HG02970 (cell line): Measurements from ENCODE around the gene WIPF1.

ENCODE experiments used
- ATAC-seq: cut with Tn5 transposase; IDR thresholded peaks from one replicate; pipeline ENCODE4 v1.9.1; 2021; ENCODE audit warnings: mild to moderate bottlenecking, moderate library complexity, moderate number of reproducible peaks; ENCODE audit not compliant: unreplicated experiment, low FRiP score

Gene WIPF1

GRCh38 chr2:174599310-174599921, 1.8 kb upstream of the WIPF1 start:
- ATAC-seq = no peak

- no peak for ATAC-seq
These were observed 627 bp downstream of the WIPF1 start for GRCh38 chr2:174597009-174597344.

- ATAC-seq = no peak
These were observed 1.7 kb downstream of the WIPF1 start for GRCh38 chr2:174595891-174596397.

GRCh38 chr2:174595116-174595809, 2.3 kb downstream of the WIPF1 start:
- ATAC-seq = no peak

DNA sequence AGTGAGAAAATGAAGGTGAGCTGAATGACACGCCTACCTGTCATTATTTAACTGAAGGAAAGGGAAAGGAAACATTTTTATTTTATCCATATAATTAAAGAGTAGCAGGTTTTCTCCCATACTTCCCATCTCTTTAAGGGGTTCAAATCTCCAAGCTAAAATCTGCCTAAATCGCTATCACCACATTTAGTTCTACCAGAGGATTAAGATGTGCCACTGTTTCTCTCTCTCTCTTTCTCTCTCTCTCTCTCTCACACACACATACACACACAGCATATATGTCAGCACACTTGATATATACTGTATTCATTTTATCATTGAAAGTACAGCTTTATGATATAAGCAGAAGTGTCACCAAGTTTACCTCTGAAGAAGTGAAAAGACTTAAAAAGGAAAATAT, 3.1 kb downstream of the WIPF1 start:
- no peak for ATAC-seq

GRCh38 chr2:174593574-174594203, 3.9 kb downstream of the WIPF1 start:
- peak; percentile 56 for ATAC-seq

GRCh38 chr2:174593041-174593440, 4.6 kb downstream of the WIPF1 start:
- ATAC-seq = no peak

DNA sequence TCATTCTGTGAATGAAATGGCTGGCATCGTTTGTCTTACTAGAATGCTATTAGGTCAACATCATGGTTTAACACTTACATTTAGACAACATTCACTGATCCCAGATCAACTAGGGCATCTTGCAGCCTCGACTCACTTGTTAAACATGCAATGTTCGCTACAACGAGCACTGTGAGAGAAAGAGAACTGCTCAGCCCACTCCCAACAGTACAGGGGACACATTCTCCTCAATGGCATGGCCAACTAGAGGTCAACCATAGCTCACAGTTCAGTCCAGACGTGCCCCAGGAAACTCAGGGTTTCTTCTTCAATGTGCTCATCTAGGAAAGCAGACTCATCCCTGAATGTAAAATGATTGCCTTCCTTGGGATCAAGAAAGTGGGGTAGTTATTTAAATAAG, 5.9 kb downstream of the WIPF1 start:
- no peak for ATAC-seq

DNA sequence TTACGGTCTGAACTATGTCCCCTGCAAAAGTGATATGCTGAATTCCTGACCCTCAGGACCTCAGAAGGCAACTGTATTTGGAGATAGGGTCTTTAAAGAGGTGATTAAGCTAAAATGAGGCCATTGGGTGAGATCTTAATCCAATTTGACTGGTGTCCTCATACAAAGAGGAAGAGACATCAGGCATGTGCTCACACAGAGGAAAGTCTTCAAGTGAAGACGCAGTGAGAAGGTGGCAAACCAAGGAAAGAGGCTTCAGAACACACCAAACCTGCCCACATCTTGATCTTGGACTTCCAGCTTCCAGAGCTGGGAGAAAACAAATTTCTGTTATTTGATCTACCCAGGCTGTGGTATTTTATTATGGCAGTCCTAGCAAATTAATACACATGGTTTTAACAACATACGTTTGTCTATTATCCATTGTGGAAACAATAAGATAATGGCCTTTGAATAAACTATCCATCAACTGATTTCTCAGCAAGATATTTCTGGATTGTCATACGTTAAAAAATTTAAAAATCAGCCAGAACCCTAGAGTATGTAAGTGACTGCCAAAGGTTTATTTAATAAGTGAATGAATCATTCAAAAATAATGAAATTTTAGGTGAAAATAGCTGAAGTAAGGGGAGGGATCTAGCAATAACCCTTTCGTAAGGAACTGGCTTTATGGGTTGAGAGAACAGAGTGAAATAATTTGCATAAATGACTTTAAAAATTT, 6.5 kb downstream of the WIPF1 start:
- ATAC-seq = no peak

- no peak for ATAC-seq
These were observed 7.3 kb downstream of the WIPF1 start for GRCh38 chr2:174590346-174590745.

GRCh38 chr2:174589334-174589733, 8.3 kb downstream of the WIPF1 start:
- no peak for ATAC-seq

- ATAC-seq = no peak
These were observed 9.1 kb downstream of the WIPF1 start for GRCh38 chr2:174588463-174588862.

GRCh38 chr2:174587579-174587978, 10.0 kb downstream of the WIPF1 start:
- no peak for ATAC-seq

DNA sequence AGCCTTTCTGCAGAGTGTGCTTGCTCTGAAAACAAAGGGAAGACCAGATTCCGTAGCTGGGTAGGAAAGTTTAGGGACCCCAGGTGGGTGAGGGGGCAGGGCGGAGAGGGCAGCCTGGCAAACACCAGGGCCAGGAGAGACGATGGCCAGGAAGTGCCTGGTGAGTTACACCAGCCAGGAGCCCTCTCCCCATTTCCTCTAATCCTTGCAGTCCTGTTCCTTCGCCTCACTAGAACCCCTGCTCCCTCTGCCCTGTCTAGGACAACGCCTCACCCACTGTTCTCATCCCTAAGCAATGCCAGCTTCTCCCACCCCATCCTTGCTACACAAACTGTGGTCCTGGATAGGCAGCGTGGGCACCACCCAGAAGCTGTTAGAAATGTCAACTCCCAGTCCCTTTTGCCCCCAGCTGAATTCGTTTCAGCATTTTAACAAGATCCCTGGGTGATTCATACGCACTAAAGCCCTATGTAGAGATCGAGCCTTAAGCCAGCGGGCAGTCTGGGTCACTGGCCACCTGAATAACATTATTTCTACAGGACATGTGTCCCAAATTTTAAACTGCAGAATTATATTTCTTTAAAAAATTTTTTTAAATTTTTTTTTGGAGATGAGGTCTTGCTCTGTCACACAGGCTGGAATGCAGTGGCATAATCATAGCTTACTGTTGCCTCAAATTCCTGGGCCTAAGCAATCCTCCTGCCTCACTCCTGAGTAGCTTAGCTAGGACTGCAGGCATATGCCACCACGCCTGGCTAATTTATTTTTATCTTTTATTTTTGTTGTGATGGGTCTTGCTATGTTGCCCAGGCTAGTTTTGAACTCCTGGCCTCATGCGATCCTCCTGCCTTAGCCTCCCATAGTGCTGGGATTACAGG, 10.9 kb downstream of the WIPF1 start:
- no peak for ATAC-seq

- ATAC-seq = no peak
These were observed 11.8 kb downstream of the WIPF1 start for GRCh38 chr2:174585657-174586252.

- no peak for ATAC-seq
These were observed 12.5 kb downstream of the WIPF1 start for GRCh38 chr2:174585146-174585545.

DNA sequence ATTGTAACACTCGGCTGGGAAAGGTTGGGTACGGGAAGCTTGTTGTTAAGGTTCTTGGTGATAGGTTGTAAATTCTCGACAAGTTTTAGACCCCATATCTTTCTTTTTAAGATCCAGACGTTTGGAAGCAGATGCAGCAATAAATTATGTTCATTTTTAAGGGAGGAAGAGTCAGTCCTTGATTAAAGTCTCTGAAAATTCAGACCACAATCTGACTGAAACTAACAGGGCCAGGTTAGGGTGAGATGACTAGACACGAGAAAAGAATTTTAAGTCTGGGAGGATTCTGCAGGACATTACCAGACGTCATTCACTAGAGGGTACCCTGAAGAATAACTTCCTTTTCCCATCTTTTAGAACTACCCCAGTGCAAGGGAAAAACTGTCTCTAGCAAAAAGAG, 16.1 kb downstream of the WIPF1 start:
- ATAC-seq = no peak

- ATAC-seq = no peak
These were observed 16.7 kb downstream of the WIPF1 start for GRCh38 chr2:174580951-174581350.

DNA sequence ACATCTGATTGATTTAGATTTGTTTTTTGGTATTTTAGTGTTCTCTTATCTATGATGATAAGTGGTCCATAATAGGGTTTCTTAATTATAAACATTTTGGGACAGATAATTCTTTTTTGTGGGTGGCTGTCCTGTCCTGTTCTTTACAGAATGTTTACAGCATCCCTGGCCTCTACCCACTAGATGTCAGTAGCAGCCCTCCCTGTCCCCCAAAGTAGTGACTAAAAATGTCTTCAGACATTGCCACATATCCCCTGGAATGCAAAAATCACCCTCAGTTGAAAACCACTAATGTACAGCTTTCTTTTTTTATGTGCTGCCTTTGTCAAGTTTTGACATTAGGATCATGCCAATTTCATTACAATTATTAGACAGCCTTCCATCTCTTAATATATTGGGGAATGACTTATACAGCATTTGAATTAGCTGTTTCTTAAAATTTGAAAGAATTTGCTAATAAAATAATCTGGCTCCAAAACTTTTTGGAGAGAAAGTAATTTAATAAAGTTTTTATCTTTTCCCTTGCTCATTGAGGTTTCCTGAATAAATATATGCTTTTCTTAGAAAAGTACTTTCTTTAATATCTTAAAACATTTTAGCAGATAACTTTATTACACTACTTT, 19.5 kb downstream of the WIPF1 start:
- ATAC-seq = no peak
